WTC11 (cell line): Measurements from ENCODE around the gene INVS. TPM values are rescaled to one million over a fixed set of nuclear protein-coding genes. Genes with fewer than 3 reads are reported as not detected.

ENCODE experiments used
- ATAC-seq: fragments of 200-7000 bp; cut with Tn5 transposase; 2 replicates; pipeline ENCODE4 v1.10.0; 2021; ENCODE audit warnings: mild to moderate bottlenecking, moderate library complexity
- CTCF ChIA-PET: fragments of 300-600 bp; sonication (Branson Sonifier 250); formaldehyde crosslinking; loops from one replicate; lab custom pipeline; 2021; ENCODE audit warnings: antibody characterized with exemption; lab: Charles Lee
- POLR2A ChIA-PET: fragments of 350-600 bp; sonication (Branson Sonifier 250); formaldehyde crosslinking; loops from one replicate; lab custom pipeline; 2021; ENCODE audit warnings: antibody characterized with exemption; lab: Charles Lee
- DNase-seq: peaks from one replicate; pipeline ENCODE4 v3.0.0; 2021; ENCODE audit warnings: low spot score
- H3K27ac Mint-ChIP-seq: 2 replicates; pipeline ENCODE4 v1.8.0; 2021; ENCODE audit warnings: mixed read lengths
- H3K27me3 Mint-ChIP-seq: 2 replicates; pipeline ENCODE4 v1.8.0; 2021; ENCODE audit warnings: low read depth, mild to moderate bottlenecking, moderate library complexity, mixed read lengths
- H3K36me3 Mint-ChIP-seq: 2 replicates; pipeline ENCODE4 v1.8.0; 2021; ENCODE audit warnings: mixed read lengths
- H3K4me1 Mint-ChIP-seq: 2 replicates; pipeline ENCODE4 v1.8.0; 2022; ENCODE audit warnings: mixed read lengths
- H3K4me3 Mint-ChIP-seq: 2 replicates; pipeline ENCODE4 v1.8.0; 2021; ENCODE audit warnings: mild to moderate bottlenecking, moderate library complexity, mixed read lengths
- H3K9me3 Mint-ChIP-seq: 2 replicates; pipeline ENCODE4 v1.8.0; 2021; ENCODE audit warnings: mixed read lengths
- CREB1 ChIP-seq: sonication (generic); formaldehyde crosslinking; IDR thresholded peaks from 2 replicates; pipeline ENCODE4 v1.8.0; 2023; ENCODE audit warnings: mild to moderate bottlenecking, missing genetic modification reagents
- ESRRA ChIP-seq: sonication (generic); formaldehyde crosslinking; IDR thresholded peaks from 2 replicates; pipeline ENCODE4 v1.8.1; 2022; ENCODE audit warnings: mild to moderate bottlenecking, missing genetic modification reagents, borderline replicate concordance
- HMGA2 ChIP-seq: fragments of 250-450 bp; sonication (Bioruptor Pico); IDR thresholded peaks from 2 replicates; pipeline ENCODE4 v1.4.0; 2021; ENCODE audit warnings: mild to moderate bottlenecking, moderate library complexity
- IRF2 ChIP-seq: sonication (generic); formaldehyde crosslinking; IDR thresholded peaks from 2 replicates; pipeline ENCODE4 v1.8.0; 2022; ENCODE audit warnings: low read depth, missing genetic modification reagents, borderline replicate concordance
- MXD4 ChIP-seq: fragments of 250-450 bp; sonication (Bioruptor Pico); IDR thresholded peaks from 2 replicates; pipeline ENCODE4 v1.8.0; 2021; ENCODE audit warnings: mild to moderate bottlenecking, moderate library complexity, borderline replicate concordance
- NFATC4 ChIP-seq: fragments of 250-450 bp; sonication (Bioruptor Pico); IDR thresholded peaks from 2 replicates; pipeline ENCODE4 v1.9.0; 2021; ENCODE audit warnings: mild to moderate bottlenecking
- NFE2L1 ChIP-seq: sonication (generic); formaldehyde crosslinking; IDR thresholded peaks from 2 replicates; pipeline ENCODE4 v1.8.1; 2023; ENCODE audit warnings: missing genetic modification reagents
- OVOL2 ChIP-seq: fragments of 250-450 bp; sonication (Bioruptor Pico); IDR thresholded peaks from 2 replicates; pipeline ENCODE4 v1.9.0; 2021; ENCODE audit warnings: mild to moderate bottlenecking, borderline replicate concordance
- SMAD3 ChIP-seq: sonication (generic); formaldehyde crosslinking; IDR thresholded peaks from 2 replicates; pipeline ENCODE4 v1.8.0; 2022; ENCODE audit warnings: missing genetic modification reagents, mild to moderate bottlenecking, borderline replicate concordance
- TEAD1 ChIP-seq: sonication (generic); formaldehyde crosslinking; IDR thresholded peaks from 2 replicates; pipeline ENCODE4 v1.8.0; 2022; ENCODE audit warnings: mild to moderate bottlenecking, missing genetic modification reagents
- TP53 ChIP-seq: sonication (generic); formaldehyde crosslinking; IDR thresholded peaks from 2 replicates; pipeline ENCODE4 v1.8.1; 2023; ENCODE audit warnings: mild to moderate bottlenecking, missing genetic modification reagents
- ZBTB21 ChIP-seq: sonication (generic); formaldehyde crosslinking; IDR thresholded peaks from 2 replicates; pipeline ENCODE4 v1.8.1; 2023; ENCODE audit warnings: mild to moderate bottlenecking, missing genetic modification reagents, borderline replicate concordance
- ZNF121 ChIP-seq: sonication (generic); formaldehyde crosslinking; IDR thresholded peaks from 2 replicates; pipeline ENCODE4 v1.8.0; 2023; ENCODE audit warnings: missing genetic modification reagents
- ZNF219 ChIP-seq: sonication (generic); formaldehyde crosslinking; IDR thresholded peaks from 2 replicates; pipeline ENCODE4 v1.8.0; 2023; ENCODE audit warnings: missing genetic modification reagents, mild to moderate bottlenecking, borderline replicate concordance
- ZNF263 ChIP-seq: sonication (generic); formaldehyde crosslinking; IDR thresholded peaks from 2 replicates; pipeline ENCODE4 v1.8.1; 2022; ENCODE audit warnings: low read depth, mild to moderate bottlenecking, moderate library complexity, missing genetic modification reagents
- ZNF671 ChIP-seq: fragments of 250-450 bp; sonication (Bioruptor Pico); IDR thresholded peaks from 2 replicates; pipeline ENCODE4 v1.8.0; 2021; ENCODE audit warnings: mild to moderate bottlenecking
- total RNA-seq: library from RNA; stranded (reverse); gene quantifications from 3 replicates; pipeline ENCODE4 v1.2.3, GENCODE V29; 2021
- TF ChIP-seq, protein P1 (sequence below): fragments of 250-450 bp; sonication (Bioruptor Pico); IDR thresholded peaks from 2 replicates; pipeline ENCODE4 v2.1.2; 2022; ENCODE audit warnings: mild to moderate bottlenecking, moderate library complexity
- TF ChIP-seq, protein P2 (sequence below): sonication (generic); formaldehyde crosslinking; conservative IDR thresholded peaks from 2 replicates; pipeline ENCODE4 v1.8.1; 2022; ENCODE audit warnings: mild to moderate bottlenecking, missing genetic modification reagents
- TF ChIP-seq, protein P3 (sequence below): fragments of 200-600 bp; IDR thresholded peaks from 2 replicates; pipeline ENCODE4 v1.8.0; 2022; ENCODE audit warnings: antibody characterized with exemption
- TF ChIP-seq, protein P4 (sequence below): sonication (generic); formaldehyde crosslinking; IDR thresholded peaks from 2 replicates; pipeline ENCODE4 v1.8.1; 2023; ENCODE audit warnings: mild to moderate bottlenecking, missing genetic modification reagents, borderline replicate concordance
- TF ChIP-seq, protein P5 (sequence below): fragments of 250-450 bp; sonication (Bioruptor Pico); IDR thresholded peaks from 2 replicates; pipeline ENCODE4 v1.9.0; 2021; ENCODE audit warnings: mild to moderate bottlenecking
- TF ChIP-seq, protein P6 (sequence below): fragments of 250-450 bp; sonication (Bioruptor Pico); conservative IDR thresholded peaks from 2 replicates; pipeline ENCODE4 v1.9.0; 2021; ENCODE audit warnings: mild to moderate bottlenecking

The INVS gene
- total RNA-seq, 1 experiment from 2014 or later = 8.1 TPM

DNA sequence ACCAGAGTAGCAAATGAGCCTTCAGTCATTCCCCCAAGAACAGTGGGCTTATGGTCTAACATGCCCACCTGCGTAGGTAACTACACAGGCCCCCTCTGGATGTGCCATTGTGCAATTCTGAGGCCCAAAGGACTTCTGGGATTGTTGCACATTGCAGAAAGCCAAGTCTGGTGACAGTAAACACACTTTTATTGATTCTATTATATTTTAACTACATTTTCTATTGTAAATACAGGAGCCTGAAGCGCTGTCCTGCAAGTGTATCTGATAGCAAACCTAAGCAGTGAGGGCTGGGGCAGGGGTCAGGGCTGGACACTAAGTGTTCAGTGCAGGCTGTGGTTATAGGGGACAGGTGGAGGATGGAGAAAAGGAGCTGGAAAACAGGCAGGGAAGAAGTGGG, 196.2 kb downstream of the INVS start:
- no peak overlapping the region for H3K4me3 Mint-ChIP-seq
- POLR2A ChIA-PET = no interaction called here
- no peaks in the 10 kb centered on the region for H3K27me3 Mint-ChIP-seq
- CTCF ChIA-PET = no interaction called here
- no peak for TF ChIP-seq ZNF263
- no peak for TF ChIP-seq SMAD3 (CRISPR knock-in tag)
- TF ChIP-seq CREB1 (CRISPR knock-in tag) = no peak
- TF ChIP-seq, protein P1, sequence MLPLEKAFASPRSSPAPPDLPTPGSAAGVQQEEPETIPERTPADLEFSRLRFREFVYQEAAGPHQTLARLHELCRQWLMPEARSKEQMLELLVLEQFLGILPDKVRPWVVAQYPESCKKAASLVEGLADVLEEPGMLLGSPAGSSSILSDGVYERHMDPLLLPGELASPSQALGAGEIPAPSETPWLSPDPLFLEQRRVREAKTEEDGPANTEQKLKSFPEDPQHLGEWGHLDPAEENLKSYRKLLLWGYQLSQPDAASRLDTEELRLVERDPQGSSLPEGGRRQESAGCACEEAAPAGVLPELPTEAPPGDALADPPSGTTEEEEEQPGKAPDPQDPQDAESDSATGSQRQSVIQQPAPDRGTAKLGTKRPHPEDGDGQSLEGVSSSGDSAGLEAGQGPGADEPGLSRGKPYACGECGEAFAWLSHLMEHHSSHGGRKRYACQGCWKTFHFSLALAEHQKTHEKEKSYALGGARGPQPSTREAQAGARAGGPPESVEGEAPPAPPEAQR (CRISPR knock-in tag) = no peak
- TF ChIP-seq TEAD1 (CRISPR knock-in tag) = no peak
- no peak for TF ChIP-seq ZNF219 (CRISPR knock-in tag)
- no peak for TF ChIP-seq TP53 (CRISPR knock-in tag)
- TF ChIP-seq, protein P2, sequence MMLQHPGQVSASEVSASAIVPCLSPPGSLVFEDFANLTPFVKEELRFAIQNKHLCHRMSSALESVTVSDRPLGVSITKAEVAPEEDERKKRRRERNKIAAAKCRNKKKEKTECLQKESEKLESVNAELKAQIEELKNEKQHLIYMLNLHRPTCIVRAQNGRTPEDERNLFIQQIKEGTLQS (CRISPR knock-in tag) = no peak
- TF ChIP-seq, protein P3, sequence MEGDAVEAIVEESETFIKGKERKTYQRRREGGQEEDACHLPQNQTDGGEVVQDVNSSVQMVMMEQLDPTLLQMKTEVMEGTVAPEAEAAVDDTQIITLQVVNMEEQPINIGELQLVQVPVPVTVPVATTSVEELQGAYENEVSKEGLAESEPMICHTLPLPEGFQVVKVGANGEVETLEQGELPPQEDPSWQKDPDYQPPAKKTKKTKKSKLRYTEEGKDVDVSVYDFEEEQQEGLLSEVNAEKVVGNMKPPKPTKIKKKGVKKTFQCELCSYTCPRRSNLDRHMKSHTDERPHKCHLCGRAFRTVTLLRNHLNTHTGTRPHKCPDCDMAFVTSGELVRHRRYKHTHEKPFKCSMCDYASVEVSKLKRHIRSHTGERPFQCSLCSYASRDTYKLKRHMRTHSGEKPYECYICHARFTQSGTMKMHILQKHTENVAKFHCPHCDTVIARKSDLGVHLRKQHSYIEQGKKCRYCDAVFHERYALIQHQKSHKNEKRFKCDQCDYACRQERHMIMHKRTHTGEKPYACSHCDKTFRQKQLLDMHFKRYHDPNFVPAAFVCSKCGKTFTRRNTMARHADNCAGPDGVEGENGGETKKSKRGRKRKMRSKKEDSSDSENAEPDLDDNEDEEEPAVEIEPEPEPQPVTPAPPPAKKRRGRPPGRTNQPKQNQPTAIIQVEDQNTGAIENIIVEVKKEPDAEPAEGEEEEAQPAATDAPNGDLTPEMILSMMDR = no peak
- no peak for TF ChIP-seq ZBTB21 (CRISPR knock-in tag)
- no peak for TF ChIP-seq OVOL2
- TF ChIP-seq ZNF121 (CRISPR knock-in tag) = no peak
- peaks cover 4% of the 10 kb centered on the region; the same call in 1 of the 2 replicates for H3K9me3 Mint-ChIP-seq
- DNase-seq = no peak
- H3K4me1 Mint-ChIP-seq = no peaks in the 10 kb centered on the region
- peaks cover 39% of the 10 kb centered on the region for H3K36me3 Mint-ChIP-seq
- no peak overlapping the region for H3K27ac Mint-ChIP-seq
- no peak for ATAC-seq

DNA sequence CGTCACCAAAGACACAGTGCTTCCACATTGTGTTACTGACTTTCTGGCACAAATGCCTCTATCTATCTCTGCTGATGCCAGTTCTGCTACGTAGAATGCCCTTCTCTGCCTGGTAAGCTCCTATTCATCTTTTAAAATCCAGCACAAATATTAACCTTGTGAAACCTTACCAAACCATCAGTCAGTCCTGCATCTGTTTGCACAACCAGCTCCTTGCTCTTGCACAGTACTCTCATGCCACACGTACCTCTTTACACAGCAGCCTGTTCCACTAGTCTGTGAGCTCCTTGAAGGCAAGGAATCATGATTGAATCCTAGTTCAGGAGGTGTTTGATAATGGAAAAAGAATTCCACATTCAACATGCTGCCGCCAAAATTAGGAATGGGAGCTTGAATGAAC, 197.4 kb downstream of the INVS start:
- CTCF ChIA-PET = no interaction called here
- H3K4me3 Mint-ChIP-seq = no peak overlapping the region
- DNase-seq = no peak
- POLR2A ChIA-PET = no interaction called here
- H3K27ac Mint-ChIP-seq = no peak overlapping the region; the same call in 1 of the 2 replicates
- peaks cover 1% of the 10 kb centered on the region; the same call in 1 of the 2 replicates for H3K9me3 Mint-ChIP-seq
- peaks cover 37% of the 10 kb centered on the region for H3K36me3 Mint-ChIP-seq
- ATAC-seq = no peak
- H3K27me3 Mint-ChIP-seq = no peaks in the 10 kb centered on the region
- no peaks in the 10 kb centered on the region for H3K4me1 Mint-ChIP-seq
- TF ChIP-seq, protein P1 (CRISPR knock-in tag) = no peak
- TF ChIP-seq, protein P4, sequence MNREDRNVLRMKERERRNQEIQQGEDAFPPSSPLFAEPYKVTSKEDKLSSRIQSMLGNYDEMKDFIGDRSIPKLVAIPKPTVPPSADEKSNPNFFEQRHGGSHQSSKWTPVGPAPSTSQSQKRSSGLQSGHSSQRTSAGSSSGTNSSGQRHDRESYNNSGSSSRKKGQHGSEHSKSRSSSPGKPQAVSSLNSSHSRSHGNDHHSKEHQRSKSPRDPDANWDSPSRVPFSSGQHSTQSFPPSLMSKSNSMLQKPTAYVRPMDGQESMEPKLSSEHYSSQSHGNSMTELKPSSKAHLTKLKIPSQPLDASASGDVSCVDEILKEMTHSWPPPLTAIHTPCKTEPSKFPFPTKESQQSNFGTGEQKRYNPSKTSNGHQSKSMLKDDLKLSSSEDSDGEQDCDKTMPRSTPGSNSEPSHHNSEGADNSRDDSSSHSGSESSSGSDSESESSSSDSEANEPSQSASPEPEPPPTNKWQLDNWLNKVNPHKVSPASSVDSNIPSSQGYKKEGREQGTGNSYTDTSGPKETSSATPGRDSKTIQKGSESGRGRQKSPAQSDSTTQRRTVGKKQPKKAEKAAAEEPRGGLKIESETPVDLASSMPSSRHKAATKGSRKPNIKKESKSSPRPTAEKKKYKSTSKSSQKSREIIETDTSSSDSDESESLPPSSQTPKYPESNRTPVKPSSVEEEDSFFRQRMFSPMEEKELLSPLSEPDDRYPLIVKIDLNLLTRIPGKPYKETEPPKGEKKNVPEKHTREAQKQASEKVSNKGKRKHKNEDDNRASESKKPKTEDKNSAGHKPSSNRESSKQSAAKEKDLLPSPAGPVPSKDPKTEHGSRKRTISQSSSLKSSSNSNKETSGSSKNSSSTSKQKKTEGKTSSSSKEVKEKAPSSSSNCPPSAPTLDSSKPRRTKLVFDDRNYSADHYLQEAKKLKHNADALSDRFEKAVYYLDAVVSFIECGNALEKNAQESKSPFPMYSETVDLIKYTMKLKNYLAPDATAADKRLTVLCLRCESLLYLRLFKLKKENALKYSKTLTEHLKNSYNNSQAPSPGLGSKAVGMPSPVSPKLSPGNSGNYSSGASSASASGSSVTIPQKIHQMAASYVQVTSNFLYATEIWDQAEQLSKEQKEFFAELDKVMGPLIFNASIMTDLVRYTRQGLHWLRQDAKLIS (CRISPR knock-in tag) = no peak
- no peak for TF ChIP-seq NFE2L1 (CRISPR knock-in tag)
- TF ChIP-seq MXD4 (CRISPR knock-in tag) = no peak
- TF ChIP-seq, protein P5, sequence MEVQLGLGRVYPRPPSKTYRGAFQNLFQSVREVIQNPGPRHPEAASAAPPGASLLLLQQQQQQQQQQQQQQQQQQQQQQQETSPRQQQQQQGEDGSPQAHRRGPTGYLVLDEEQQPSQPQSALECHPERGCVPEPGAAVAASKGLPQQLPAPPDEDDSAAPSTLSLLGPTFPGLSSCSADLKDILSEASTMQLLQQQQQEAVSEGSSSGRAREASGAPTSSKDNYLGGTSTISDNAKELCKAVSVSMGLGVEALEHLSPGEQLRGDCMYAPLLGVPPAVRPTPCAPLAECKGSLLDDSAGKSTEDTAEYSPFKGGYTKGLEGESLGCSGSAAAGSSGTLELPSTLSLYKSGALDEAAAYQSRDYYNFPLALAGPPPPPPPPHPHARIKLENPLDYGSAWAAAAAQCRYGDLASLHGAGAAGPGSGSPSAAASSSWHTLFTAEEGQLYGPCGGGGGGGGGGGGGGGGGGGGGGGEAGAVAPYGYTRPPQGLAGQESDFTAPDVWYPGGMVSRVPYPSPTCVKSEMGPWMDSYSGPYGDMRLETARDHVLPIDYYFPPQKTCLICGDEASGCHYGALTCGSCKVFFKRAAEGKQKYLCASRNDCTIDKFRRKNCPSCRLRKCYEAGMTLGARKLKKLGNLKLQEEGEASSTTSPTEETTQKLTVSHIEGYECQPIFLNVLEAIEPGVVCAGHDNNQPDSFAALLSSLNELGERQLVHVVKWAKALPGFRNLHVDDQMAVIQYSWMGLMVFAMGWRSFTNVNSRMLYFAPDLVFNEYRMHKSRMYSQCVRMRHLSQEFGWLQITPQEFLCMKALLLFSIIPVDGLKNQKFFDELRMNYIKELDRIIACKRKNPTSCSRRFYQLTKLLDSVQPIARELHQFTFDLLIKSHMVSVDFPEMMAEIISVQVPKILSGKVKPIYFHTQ (CRISPR knock-in tag) = no peak
- TF ChIP-seq HMGA2 = no peak
- TF ChIP-seq, protein P6, sequence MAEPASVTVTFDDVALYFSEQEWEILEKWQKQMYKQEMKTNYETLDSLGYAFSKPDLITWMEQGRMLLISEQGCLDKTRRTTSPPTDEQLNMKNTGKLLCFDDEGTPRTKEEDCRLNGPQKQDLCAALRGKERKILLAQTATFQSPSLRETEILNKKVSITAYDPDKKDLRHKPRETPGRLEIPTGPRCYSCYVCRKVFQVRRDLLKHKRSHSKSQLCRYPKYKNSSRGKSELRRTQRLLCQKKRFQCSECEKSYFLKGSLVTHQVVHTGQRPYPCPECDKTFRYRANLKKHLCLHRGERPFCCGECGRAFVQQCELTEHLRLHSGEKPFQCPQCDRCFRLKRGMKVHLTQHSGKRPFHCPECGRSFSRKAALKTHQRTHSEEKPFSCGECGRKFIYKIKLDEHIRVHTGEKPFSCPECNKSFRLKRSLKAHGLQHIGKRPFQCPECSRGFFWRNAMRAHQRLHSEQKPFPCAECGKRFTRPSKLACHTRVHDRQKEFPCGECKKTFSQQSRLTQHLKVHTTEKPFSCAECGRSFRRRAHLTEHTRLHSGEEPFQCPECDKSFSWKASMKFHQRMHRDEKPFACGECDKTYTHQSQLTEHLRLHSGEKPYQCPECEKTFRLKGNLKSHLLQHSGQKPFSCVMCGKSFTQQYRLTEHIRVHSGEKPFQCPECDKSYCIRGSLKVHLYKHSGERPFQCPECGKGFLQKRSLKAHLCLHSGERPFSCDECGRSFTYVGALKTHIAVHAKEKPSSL (CRISPR knock-in tag) = no peak
- TF ChIP-seq ESRRA (CRISPR knock-in tag) = no peak
- no peak for TF ChIP-seq CREB1 (CRISPR knock-in tag)
- TF ChIP-seq OVOL2 = no peak
- TF ChIP-seq NFATC4 (CRISPR knock-in tag) = no peak
- no peak for TF ChIP-seq ZNF671 (CRISPR knock-in tag)
- TF ChIP-seq IRF2 (CRISPR knock-in tag) = no peak
